ENCODE data around the gene SUMO4.

DNA sequence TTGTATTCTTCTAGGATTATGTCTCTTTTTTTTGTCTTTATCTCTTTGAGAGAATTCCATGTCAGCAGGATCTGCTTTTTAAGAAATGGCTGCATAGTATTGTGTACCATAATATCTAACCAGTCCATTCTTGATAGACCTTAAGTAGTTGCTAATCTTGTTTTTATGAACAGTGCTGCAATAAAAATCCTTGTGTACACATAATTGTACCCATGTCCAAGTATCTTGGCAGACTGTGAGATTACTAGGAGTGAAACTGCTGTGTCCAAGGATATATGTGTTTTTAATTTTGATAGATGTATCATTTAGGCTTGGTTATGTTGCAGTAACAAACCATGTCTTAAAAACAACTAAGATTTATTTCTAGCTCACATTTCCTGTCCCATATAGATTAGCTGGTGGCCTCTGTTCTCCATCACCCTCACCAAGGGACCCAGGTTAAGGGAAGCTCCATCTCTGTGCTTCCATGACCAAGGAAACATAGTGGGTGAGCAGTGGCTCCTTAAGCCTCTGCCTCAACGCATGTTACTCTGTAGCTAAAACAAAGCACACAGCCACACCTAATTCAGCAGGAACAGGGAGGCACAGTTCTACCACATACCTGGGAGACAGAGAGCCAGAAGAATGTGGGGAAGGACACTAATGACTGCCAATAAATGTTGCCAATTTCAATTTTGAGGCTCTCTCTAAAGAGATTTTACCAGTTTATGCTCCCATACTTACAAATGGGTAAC, 12.1 kb upstream of the SUMO4 start:
- TF ChIP-seq, protein P1, sequence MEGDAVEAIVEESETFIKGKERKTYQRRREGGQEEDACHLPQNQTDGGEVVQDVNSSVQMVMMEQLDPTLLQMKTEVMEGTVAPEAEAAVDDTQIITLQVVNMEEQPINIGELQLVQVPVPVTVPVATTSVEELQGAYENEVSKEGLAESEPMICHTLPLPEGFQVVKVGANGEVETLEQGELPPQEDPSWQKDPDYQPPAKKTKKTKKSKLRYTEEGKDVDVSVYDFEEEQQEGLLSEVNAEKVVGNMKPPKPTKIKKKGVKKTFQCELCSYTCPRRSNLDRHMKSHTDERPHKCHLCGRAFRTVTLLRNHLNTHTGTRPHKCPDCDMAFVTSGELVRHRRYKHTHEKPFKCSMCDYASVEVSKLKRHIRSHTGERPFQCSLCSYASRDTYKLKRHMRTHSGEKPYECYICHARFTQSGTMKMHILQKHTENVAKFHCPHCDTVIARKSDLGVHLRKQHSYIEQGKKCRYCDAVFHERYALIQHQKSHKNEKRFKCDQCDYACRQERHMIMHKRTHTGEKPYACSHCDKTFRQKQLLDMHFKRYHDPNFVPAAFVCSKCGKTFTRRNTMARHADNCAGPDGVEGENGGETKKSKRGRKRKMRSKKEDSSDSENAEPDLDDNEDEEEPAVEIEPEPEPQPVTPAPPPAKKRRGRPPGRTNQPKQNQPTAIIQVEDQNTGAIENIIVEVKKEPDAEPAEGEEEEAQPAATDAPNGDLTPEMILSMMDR (IDR thresholded peaks at IDR 0.05) = no peak
- no peak for TF ChIP-seq POLR2AphosphoS5 (IDR thresholded peaks at IDR 0.05)
- no peak for TF ChIP-seq EP300 (IDR thresholded peaks at IDR 0.05)
